ENCODE measurements around the gene CCNJL. TPM values are rescaled to one million over a fixed set of nuclear protein-coding genes. Genes with fewer than 3 reads are reported as not detected.
A peak's percentile ranks its signal among the peaks of the same experiment; 100 is the strongest.

Gene CCNJL
- total and polyA plus RNA-seq, 12 donors: 2.9 to 20.8 (median 6.4) TPM

- Histone ChIP-seq H3K27ac (peak overlapping the region in 5 of 10 donors; percentile 15 to 79 (median 40)), H3K27me3 (no peaks in the 10 kb centered on the region), H3K4me1 (peaks cover 5 to 47% (median 40%) of the 10 kb centered on the region in 9 donors), H3K36me3 (peaks cover 0 to 25% (median 0%) of the 10 kb centered on the region in 9 donors), H3K4me3 (no peak overlapping the region), H3K9me3 (no peaks in the 10 kb centered on the region)
- no peak for ATAC-seq
- WGBS, 2 donors: 54 to 59% methylated on average over 6 of the region's 6 CpGs
- no peak for DNase-seq
- TF ChIP-seq CTCF (IDR thresholded peaks at IDR 0.05): no peak
- intact Hi-C loops (cut with DNase I): no loop called here
These were observed 40.5 kb downstream of the CCNJL start for GRCh38 chr5:160271836-160272235.

DNA sequence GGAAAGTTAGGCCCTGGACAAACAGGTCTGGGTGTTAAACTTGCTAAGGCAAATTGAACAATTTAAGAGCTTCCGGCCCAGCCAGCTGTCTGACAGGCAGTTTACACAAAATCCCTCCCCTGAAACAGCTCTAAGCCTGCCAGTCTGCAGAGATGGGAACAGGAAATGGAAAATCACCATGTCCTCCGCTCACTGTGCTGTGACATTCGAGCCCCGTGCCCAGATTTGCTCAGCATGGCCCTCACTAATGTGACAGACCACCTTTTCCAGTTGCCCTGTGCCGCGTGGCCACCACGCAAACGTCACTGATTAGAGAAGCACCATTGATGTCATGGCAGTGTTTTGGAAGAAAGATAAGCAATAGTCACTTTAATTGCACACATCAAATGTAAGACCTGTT lies 41.0 kb downstream of the CCNJL start:
- no peak overlapping the region for H3K4me3 ChIP-seq
- no peaks in the 10 kb centered on the region for H3K27me3 ChIP-seq
- DNase-seq: no peak
- intact Hi-C loops (cut with DNase I): no loop called here
- H3K36me3 ChIP-seq: peaks cover 0 to 21% (median 0%) of the 10 kb centered on the region in 9 donors
- peak in 4 of 8 donors; percentile 7 to 45 (median 23) for ATAC-seq
- no peak for TF ChIP-seq CTCF (IDR thresholded peaks at IDR 0.05)
- H3K9me3 ChIP-seq: no peaks in the 10 kb centered on the region
- peak overlapping the region in 8 of 10 donors; percentile 4 to 79 (median 36) for H3K27ac ChIP-seq
- WGBS, 2 donors: 26 to 31% methylated on average over 8 of the region's 8 CpGs
- H3K4me1 ChIP-seq: peaks cover 5 to 49% (median 40%) of the 10 kb centered on the region in 9 donors

GRCh38 chr5:160270704-160271103 lies 41.7 kb downstream of the CCNJL start:
- ATAC-seq (no peak), DNase-seq (no peak)
- Histone ChIP-seq H3K4me1 (peaks cover 5 to 49% (median 40%) of the 10 kb centered on the region in 9 donors), H3K27me3 (no peaks in the 10 kb centered on the region), H3K4me3 (no peak overlapping the region), H3K27ac (peak overlapping the region in 6 of 10 donors; percentile 4 to 79 (median 24)), H3K9me3 (no peaks in the 10 kb centered on the region), H3K36me3 (peaks cover 0 to 15% (median 0%) of the 10 kb centered on the region in 9 donors)
- no peak for TF ChIP-seq CTCF (IDR thresholded peaks at IDR 0.05)
- intact Hi-C loops (cut with DNase I): no loop called here
- WGBS, 2 donors: 43 to 46% methylated on average over 4 of the region's 4 CpGs

GRCh38 chr5:160269017-160269416 lies 43.3 kb downstream of the CCNJL start:
- Histone ChIP-seq H3K27ac (peak overlapping the region in 9 of 10 donors; percentile 54 to 82 (median 72)), H3K36me3 (no peaks in the 10 kb centered on the region), H3K9me3 (no peaks in the 10 kb centered on the region), H3K4me1 (peaks cover 5 to 49% (median 40%) of the 10 kb centered on the region in 9 donors), H3K27me3 (no peaks in the 10 kb centered on the region), H3K4me3 (peak overlapping the region in 3 of 10 donors; percentile 2 to 11 (median 11))
- DNase-seq: peak; percentile 86 to 94
- TF ChIP-seq CTCF (IDR thresholded peaks at IDR 0.05): no peak
- ATAC-seq: peak; percentile 92 to 98 (median 96)
- intact Hi-C loops (cut with DNase I): loop anchor here in 5 of 10 donors (1.0 to 10.0 kb wide), 4 partner anchors 18 to 76 kb away; partner anchors contain the start of gene CCNJL (in 4 of the 5)
- WGBS, 2 donors: 5 to 8% methylated on average over 10 of the region's 10 CpGs

All from heart right ventricle (tissue), 16 donors.